ENCODE measurements around the gene TRAPPC12.
A peak's percentile ranks its signal among the peaks of the same experiment; 100 is the strongest.
"Not testable (repeated sequence)": the region's sequence is repeated elsewhere in the genome, so short reads cannot be mapped to it uniquely, and the experiment has no call there.

Gene TRAPPC12

DNA sequence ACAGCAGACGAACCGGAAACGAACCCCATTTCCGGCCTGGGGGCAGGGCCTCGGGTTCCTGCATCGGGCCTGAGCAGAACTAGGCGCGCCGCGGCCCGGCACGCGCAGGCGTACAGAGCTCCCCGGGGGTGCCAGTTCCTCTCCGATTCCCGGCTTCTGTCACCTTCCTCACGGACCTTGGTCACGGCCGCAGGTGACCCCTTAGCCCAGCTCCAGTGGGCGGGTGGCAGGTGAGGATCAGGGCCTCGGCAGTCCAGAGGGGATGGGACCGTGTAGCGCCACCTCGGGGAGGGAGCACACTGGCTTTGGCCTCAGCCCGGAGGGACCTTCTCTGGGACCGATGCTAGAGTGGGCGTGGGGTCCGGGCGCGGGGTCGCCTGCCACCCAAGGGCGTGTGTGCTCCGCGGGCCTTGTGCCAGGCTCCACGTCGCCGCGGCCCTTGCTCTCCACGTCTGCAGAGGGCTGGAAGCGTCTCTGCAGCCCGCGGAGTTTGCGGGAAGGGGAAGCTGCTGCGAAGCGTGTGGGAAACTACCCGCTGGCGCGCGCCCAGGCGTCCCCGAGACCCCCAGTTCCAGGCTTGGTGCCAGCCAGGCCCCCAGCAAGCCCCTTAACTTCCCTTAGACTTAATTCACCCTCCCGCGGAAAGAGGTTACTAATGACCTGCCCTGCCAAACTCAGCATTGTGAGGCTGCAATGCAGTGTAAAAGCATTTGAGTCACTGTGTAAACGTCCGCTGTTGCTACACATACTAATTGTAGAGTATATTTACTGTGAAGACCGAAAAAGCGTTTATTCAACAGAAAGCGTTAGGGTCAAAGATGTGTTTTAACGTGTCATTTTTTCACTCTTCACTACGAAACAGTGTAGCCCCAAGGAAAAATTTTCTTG lies at the start of gene TRAPPC12:
Gene TRAPPC12 (plus strand): TSS at position 48 of the 888 bp plus-strand sequence. CDS start 7,930 bp downstream, outside the sequence.
- DNase-seq: peak; percentile 97

DNA sequence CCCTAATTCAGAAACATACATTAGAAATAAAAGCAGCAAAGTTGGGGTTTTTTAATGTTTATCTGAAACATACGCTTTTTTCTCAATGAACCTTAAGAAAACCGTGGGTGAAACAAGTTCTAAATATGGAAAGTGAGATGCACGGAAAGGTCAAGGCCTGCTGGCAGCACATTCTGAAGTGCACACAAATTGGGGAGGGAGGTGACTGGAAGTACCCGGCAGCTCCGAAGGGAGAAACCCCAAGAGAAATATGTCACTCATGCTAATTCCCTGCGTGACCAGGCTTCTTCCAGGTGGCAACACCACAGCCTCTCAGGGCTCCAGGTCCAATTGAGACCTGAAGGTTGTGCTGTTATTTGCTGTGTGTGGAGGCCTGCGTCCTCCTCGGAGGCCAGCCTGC lies 47.4 kb upstream of the TRAPPC12 start:
- no peak for DNase-seq

DNA sequence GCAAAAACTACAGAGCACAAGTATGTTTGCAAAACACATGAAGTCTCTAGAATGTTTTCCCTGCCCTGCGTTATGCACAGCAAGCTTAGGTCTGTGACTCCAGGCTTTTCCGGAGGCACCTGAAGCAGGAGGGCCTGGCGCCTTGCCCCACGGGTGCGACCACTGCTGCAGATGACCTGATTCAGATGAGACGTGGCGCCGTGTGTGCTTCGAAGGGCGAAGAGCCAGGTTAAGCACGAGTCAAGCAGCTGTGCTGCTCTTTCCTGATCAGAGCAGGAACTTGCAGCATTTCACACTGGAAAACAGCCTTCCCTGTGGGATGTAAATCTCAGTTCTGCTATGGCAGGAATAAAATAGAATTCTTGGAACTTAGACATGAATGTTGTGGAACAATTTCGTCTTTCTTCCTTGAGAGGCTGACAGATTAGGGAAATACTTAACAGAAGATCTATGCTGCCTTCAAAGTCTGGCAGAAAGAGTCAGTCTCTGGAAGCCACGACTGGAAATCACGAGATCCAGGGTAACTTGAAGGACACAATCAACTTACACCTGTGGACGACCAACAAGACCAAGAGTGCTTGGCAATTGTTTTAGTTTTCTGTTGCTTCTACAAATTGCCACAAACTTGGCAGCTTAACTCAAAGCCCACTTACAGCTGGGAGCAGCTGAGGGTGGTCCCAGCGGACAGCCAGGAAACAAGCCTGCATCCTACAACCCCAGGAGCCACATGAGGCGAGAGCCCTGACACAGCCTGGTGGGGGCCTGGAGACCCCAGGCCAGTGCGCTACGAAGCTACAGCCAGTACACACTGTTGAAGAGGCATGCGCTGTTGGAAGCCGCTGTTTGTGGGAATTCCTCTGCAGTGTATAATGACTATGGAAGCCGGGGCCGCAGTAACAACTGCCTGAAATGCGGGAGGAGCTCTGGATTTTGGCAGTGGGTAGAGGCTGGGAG lies 44.8 kb upstream of the TRAPPC12 start:
- DNase-seq: no peak

DNA sequence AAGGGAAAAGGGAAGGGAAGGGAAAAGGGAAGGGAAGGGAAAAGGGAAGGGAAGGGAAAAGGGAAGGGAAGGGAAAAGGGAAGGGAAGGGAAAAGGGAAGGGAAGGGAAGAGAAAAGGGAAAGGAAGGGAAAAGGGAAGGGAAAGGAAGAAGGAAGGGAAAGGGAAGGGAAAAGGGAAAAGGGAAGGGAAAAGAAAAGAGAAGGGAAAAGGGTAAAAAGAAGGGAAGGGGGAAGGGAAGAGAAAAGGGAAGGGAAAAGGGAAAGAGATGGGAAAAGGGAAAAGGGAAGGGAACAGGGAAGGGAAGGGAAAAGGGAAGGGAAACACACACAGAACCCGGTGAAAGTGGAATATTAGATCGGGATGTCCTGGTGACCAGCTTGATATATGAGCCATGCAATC lies 42.6 kb upstream of the TRAPPC12 start:
- no peak for DNase-seq

DNA sequence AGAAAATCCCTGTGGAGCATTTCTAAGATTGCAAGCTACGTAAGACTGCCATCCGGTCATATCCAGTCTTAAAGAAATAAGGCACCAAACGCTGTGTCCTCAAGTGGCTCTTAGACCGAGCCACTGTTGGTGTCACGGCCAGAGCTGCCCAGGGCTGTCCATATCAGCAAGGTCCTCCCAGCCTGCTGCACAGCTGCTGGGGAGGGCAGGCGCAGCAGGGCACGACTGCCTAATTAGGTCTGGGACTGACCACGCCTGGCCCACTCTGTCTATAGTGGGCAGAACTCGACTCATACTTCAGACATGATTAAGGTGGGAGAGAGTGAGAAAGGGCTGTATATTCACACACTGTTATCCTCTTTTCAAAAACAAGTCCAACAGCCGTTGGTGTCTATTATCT lies 41.2 kb upstream of the TRAPPC12 start:
- no peak for DNase-seq

- DNase-seq: no peak
These were observed 39.4 kb upstream of the TRAPPC12 start for GRCh38 chr2:3340144-3340543.

DNA sequence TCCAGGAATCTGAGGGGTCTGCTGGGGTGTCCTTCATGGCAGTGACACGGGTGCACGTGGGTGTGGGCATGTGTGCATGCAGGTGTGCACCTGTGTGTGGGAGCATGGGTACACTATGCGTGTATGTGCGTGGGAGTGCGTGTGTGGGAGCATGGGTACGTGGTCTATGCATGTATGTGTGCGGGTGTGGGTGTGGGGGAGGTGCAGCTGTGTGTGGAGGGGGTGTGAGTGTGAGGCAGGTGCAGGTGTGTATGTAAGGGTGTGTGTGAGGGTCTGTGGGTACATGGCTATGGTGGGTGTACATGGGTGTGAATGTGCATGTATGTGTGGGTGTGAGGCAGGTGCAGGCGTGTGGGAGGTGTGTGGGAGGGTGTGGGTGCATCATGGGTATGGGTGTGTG lies 38.2 kb upstream of the TRAPPC12 start:
- DNase-seq: no peak

DNA sequence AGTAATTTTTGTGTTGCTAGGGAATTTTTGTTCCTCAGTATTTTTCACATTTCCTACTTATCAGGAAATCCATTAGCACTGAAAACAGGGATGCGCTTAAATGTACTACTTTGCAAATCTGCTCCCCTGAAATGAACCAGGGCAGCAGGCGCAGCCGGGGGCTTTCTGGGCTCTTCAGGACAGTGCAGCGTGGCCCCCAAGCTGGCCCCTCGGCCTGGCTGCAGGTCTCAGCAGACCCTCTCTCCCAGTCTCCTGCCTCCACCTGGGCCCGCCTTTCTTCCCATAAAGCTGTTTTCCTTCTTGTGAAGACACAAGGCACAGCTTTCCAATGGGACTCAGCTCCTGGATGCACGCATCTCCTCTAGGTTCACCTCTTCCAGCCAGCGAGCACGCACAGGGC lies 37.2 kb upstream of the TRAPPC12 start:
- no peak for DNase-seq

- DNase-seq: no peak
These were observed 36.5 kb upstream of the TRAPPC12 start for GRCh38 chr2:3343012-3343411.

DNA sequence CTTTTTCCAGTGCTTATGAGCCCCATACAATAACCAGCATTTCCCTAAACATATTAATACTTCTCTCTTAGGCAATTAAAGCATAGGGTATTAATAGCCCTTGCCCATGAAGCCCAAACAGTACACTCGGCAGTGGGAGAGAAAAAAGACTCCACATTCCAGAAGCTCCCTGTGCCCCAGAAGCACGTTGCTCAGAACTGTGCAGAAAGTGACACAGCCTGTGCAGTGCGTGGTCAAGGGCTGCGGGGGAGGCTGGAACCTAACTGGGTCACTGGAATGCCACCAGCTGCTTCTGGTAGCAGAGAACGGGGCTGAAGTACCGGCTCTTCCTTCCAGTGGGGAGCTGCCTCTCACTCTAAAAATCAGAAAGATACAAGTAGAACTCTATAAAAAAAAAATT lies 34.6 kb upstream of the TRAPPC12 start:
- DNase-seq: no peak

- DNase-seq: no peak
These were observed 33.9 kb upstream of the TRAPPC12 start for GRCh38 chr2:3345621-3346020.

DNA sequence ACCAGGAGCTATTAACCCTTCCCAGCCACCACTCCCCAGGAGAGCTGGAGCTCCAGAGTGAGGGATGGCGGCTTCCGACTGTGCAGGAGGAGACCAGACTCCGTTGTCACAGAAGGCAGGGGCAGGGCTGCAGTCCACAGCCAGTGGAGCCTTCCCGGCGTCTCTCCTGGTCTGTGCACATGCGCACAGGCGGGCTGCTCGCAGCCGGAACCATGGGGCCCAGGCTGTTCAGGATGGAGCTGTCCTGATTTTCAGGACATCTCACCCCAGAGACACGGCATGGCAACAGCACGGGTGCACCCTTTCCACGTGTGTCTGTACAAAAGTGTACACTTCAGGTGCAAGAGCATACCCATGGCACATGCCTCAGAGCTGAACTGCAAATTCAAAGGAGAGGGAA lies 30.7 kb upstream of the TRAPPC12 start:
- DNase-seq: no peak

DNA sequence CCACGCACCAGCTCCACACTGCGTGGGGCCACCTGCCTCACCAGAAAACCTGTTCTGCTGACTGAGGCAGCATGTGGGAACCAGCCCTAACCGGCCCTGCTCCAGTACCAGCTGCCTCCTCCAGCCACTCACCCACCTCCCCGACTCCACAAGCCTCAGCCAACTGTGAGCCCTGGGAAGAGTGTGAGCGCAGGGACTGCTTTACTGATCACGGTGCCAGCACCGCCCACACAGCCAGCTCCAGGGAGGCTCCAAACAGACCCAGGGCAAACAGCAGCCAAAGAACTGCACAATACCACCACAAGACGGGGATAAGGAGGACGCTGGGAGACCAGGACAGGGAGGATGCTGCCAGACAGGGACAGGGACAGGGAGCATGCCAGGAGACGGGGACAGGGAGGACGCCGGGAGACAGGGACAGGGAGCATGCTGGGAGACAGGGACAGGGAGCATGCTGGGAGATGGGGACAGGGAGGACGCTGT lies 30.2 kb upstream of the TRAPPC12 start:
- peak; percentile 44 for DNase-seq

DNA sequence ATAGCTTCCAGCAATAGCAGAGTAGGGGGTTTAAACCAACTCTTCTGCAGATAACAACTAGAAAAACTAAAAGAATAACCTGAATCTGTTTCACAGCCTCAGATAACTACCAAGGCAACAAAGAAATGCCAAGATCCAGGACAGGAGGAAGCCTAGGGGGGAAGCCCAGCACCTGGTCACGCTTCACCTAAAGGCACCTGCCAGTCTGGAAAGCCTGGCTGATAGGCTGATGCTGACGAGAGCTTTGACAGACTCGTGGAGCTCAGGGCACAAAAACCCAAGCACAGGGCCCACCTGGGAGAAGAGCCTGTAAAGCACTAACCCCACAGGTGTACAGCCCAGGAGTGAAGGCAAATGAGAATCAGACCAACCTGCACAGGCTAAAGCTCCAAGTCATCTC lies 24.5 kb upstream of the TRAPPC12 start:
- DNase-seq: no peak

DNA sequence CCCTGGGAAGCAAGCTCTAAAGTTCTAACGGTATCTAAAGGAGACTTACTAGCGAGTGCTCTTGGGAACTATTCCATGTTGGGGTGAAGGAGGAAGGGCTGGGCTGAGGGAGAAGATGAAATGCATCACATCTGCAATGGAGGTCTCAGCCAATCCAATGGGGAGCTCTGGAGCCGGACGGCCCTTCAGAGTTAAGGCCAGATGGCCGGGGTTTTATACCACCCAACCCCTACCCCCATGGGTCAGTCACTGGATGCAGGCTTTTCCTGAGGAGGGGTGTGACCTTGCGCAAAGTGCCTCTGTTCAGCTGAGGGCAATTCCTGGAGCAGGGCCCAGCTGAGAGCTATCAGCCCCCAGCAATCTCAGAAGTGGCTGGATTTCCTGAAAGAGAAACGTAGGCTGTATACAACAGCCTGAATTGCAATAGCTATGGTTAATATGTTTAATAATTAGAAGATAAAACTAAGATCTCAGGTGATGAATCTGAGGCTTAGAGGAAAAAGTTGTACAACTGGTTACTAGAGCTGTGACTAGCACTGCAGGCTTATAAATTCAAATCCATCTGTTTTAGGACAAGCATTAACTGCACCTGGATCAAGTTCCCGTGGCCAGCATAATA lies 23.4 kb upstream of the TRAPPC12 start:
- DNase-seq: no peak

DNA sequence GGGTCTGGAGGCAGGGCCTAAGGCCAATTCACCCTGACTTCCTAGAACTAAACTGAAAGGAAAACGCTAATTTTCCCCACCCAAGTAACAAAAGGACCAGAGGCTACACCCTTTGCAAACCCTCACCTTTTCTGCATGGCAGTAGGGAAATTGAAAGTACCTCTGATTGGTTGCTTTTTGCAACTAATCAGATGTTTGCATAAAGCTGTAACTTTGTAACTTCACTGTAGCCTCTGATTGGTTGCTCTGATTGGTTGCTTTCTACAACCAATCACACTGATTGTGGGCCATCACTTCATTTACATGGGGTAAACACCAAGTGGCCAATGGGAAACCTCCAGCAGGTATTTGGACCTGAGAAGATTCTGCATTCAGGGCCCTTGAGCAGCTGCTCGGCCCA lies 22.7 kb upstream of the TRAPPC12 start:
- DNase-seq: no peak

DNA sequence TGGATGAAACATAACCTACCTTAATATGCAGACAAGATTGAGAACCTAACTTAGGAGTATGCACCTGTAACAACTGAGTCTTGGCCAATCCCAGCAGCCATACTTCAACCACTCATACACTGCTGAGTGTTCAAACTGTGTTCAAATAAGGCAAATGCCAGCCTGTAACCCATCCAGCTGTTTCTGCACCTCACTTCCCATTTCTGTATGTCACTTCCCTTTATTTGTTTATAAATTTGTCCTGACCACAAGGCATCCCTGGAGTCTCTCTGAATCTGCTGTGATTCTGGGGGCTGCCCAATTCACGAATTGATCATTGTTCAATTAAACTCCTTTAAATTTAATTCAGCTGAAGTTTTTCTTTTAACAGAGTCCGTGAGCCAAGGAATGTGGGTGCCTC lies 22.0 kb upstream of the TRAPPC12 start:
- DNase-seq: not testable (repeated sequence)

- DNase-seq: no peak
These were observed 21.6 kb upstream of the TRAPPC12 start for GRCh38 chr2:3357926-3358325.

GRCh38 chr2:3361518-3362389 lies 17.7 kb upstream of the TRAPPC12 start:
- no peak for DNase-seq

GRCh38 chr2:3365219-3365618 lies 14.3 kb upstream of the TRAPPC12 start:
- DNase-seq: no peak

DNA sequence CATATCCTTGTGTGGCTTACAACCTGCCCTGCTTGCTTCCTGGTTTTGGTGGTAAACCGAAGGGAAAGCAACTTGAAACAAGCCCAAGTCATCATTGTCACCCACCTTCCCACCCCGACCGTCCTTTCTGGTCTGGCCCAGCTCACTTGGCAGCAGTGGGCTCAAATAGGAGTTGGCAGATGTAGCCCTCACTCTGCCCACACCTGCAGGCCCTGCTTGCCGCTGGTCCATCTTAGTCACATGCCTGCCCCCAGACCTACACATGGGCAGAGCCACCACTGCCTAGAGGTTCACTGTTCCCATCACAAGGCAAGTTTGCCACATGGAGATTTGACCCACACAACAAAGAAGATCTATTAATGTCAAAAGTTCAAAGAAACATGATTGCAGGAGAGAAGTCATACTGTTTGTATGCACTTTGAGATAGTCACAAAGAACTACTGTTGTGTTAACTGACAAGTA lies 11.2 kb upstream of the TRAPPC12 start:
- no peak for DNase-seq
